Osteoblast (primary cell): ENCODE measurements around the gene GRIN2A. TPM values are rescaled to one million over a fixed set of nuclear protein-coding genes. Genes with fewer than 3 reads are reported as not detected.

Experiments
- DNase-seq: peaks from one replicate; pipeline ENCODE4 v3.0.0; 2011; ENCODE audit warnings: low spot score, mixed read lengths; ENCODE audit not compliant: insufficient read length; ENCODE audit errors: missing footprints
- H2AFZ ChIP-seq: 2 replicates; pipeline ENCODE4 v1.6.0; 2011; ENCODE audit warnings: mild to moderate bottlenecking, low read length
- H3K27ac ChIP-seq: 2 replicates; pipeline ENCODE4 v1.5.1; 2011; ENCODE audit warnings: mild to moderate bottlenecking, low read depth, low read length, moderate library complexity
- H3K27me3 ChIP-seq: 2 replicates; pipeline ENCODE4 v1.6.0; 2012; ENCODE audit warnings: mild to moderate bottlenecking, control low read depth, inconsistent platforms, low read length, moderate library complexity; ENCODE audit not compliant: insufficient read depth
- H3K36me3 ChIP-seq: 2 replicates; pipeline ENCODE4 v1.5.1; 2011; ENCODE audit warnings: mild to moderate bottlenecking, low read length, control low read depth, moderate library complexity; ENCODE audit not compliant: insufficient read depth
- H3K4me1 ChIP-seq: 2 replicates; pipeline ENCODE4 v1.5.1; 2011; ENCODE audit warnings: mild to moderate bottlenecking, low read length, control low read depth, moderate library complexity; ENCODE audit not compliant: insufficient read depth
- H3K4me2 ChIP-seq: 2 replicates; pipeline ENCODE4 v1.6.0; 2011; ENCODE audit warnings: mild to moderate bottlenecking, low read length; ENCODE audit not compliant: insufficient read depth
- H3K4me3 ChIP-seq: fragments of 200-600 bp; sonication (generic); 3 replicates; pipeline ENCODE4 v1.5.1; 2012; ENCODE audit warnings: mild to moderate bottlenecking, low read length, inconsistent platforms; ENCODE audit not compliant: insufficient read depth
- H3K79me2 ChIP-seq: 2 replicates; pipeline ENCODE4 v1.6.0; 2012; ENCODE audit warnings: mild to moderate bottlenecking, low read length, control low read depth, inconsistent platforms; ENCODE audit not compliant: insufficient read depth
- H3K9me3 ChIP-seq: 2 replicates; pipeline ENCODE4 v1.5.1; 2011; ENCODE audit warnings: low read depth, low read length, control low read depth
- H4K20me1 ChIP-seq: 2 replicates; pipeline ENCODE4 v1.6.0; 2012; ENCODE audit warnings: mild to moderate bottlenecking, low read length, control low read depth; ENCODE audit not compliant: insufficient read depth
- total RNA-seq: library from RNA; depleted of rRNA; stranded (reverse); fragments of >200 nt; gene quantifications from 2 replicates; pipeline ENCODE4 v1.2.3, GENCODE V29; 2012
- TF ChIP-seq, protein P1 (sequence below): IDR thresholded peaks from 2 replicates; pipeline ENCODE4 v1.5.1; 2011; ENCODE audit warnings: mild to moderate bottlenecking, low read depth, low read length, moderate library complexity; ENCODE audit errors: extremely low read depth

Gene GRIN2A
- total RNA-seq, 1 donor: 0.72 TPM

DNA sequence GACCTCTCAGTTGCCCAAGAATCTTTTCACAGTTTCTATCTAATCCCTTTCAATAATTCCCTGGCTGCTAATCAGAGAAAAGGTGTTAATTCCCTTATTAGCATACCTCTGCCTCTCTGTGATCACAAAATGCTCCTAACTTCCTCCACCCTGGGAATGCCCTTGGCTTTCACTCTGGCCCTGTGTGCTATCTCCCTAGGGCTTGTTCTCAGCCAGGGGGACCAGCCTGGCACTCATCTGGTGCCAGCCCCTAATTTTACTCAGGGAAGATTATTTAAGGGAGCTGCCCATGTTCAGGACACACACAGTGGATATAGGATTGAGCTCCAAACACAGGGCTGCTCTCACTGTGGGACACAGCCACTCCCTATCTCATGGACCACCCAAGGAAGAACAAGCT is 225.2 kb downstream of the GRIN2A start:
- Histone ChIP-seq H3K4me3 (no peak overlapping the region), H3K9me3 (no peaks in the 10 kb centered on the region), H3K4me1 (no peaks in the 10 kb centered on the region), H3K4me2 (no peak overlapping the region), H2AFZ (no peak overlapping the region), H3K36me3 (no peaks in the 10 kb centered on the region), H3K79me2 (no peaks in the 10 kb centered on the region), H3K27ac (no peak overlapping the region), H4K20me1 (no peaks in the 10 kb centered on the region), H3K27me3 (no peaks in the 10 kb centered on the region)
- TF ChIP-seq, protein P1, sequence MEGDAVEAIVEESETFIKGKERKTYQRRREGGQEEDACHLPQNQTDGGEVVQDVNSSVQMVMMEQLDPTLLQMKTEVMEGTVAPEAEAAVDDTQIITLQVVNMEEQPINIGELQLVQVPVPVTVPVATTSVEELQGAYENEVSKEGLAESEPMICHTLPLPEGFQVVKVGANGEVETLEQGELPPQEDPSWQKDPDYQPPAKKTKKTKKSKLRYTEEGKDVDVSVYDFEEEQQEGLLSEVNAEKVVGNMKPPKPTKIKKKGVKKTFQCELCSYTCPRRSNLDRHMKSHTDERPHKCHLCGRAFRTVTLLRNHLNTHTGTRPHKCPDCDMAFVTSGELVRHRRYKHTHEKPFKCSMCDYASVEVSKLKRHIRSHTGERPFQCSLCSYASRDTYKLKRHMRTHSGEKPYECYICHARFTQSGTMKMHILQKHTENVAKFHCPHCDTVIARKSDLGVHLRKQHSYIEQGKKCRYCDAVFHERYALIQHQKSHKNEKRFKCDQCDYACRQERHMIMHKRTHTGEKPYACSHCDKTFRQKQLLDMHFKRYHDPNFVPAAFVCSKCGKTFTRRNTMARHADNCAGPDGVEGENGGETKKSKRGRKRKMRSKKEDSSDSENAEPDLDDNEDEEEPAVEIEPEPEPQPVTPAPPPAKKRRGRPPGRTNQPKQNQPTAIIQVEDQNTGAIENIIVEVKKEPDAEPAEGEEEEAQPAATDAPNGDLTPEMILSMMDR: no peak
- no peak for DNase-seq

DNA sequence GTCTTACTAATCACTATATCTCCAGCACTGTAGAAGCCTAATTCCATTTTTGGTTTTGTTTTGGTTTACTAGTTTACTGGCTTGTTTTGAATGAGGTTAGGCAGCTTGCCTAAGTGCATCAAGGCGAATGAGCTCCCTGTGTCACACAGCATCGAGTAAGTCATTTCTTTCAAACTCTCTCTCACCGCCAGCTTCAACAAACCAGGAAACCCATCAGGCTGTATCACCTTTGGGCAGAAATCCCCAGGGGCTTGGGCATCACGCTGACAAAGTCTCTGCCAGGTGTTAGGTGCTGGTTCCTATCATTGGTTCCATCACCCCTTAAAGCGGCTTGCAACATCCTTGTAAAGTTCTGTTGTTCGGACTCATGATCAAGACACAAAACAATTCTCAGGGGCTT is 226.6 kb downstream of the GRIN2A start:
- Histone ChIP-seq H3K4me2 (no peak overlapping the region), H3K4me1 (no peaks in the 10 kb centered on the region), H2AFZ (no peak overlapping the region), H3K4me3 (no peak overlapping the region), H4K20me1 (no peaks in the 10 kb centered on the region), H3K9me3 (no peaks in the 10 kb centered on the region), H3K36me3 (no peaks in the 10 kb centered on the region), H3K27ac (no peak overlapping the region), H3K79me2 (no peaks in the 10 kb centered on the region), H3K27me3 (no peaks in the 10 kb centered on the region)
- TF ChIP-seq, protein P1: no peak
- no peak for DNase-seq

DNA sequence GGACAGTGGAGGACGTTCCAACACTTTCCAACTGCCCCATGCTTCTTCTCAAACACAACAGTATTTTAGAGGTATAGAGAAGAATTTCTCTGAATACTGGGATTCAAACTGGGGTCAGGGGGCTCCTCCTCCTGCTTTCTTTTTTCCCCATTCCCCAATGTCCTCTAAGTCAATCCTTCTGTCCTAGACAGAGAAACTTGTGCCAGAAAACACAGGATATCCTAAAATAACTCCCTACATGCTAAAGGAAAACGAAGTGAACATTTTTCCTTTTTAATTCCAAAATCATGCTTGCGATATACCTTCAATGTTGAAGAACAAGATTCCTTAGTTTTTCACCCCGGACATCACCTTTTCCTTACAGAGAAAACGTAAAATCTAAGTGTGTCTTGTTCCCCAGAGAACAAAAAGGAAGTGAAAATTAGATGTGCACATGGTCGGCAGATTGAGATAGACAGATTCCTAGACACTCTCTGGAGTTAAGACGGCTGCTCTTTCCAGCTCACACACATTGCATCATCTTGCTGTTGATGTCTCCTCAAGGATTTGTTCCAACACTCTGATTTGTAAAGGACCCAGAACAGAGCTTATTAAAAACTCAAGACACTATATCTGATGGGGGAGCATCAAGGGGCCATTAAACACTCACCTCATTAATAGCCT is 228.2 kb downstream of the GRIN2A start:
- Histone ChIP-seq H3K4me3 (no peak overlapping the region), H4K20me1 (no peaks in the 10 kb centered on the region), H3K27ac (no peak overlapping the region), H3K36me3 (no peaks in the 10 kb centered on the region), H3K79me2 (no peaks in the 10 kb centered on the region), H3K27me3 (no peaks in the 10 kb centered on the region), H2AFZ (no peak overlapping the region), H3K4me1 (no peaks in the 10 kb centered on the region), H3K9me3 (no peaks in the 10 kb centered on the region), H3K4me2 (no peak overlapping the region)
- TF ChIP-seq, protein P1: no peak
- DNase-seq: no peak

DNA sequence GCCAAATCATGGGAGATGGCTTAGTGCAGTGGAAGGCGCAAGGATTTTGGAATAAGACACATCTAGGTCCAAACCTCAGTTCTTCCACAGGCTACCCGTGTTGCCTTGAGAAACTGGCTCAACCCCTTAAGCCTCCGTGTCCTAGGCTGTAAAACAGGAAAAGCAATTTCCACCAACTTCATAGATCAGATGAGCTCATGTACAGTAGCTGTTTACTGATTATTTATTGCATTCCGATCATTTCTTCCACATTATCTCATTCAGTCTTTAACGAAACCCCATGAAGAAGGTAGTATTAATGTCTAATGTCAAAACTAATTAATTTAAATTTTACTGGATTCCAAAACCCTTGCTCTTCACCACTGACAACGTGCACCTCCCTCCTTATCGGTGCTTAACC is 231.6 kb downstream of the GRIN2A start:
- TF ChIP-seq, protein P1: no peak
- Histone ChIP-seq H3K36me3 (no peaks in the 10 kb centered on the region), H3K4me1 (no peaks in the 10 kb centered on the region), H3K9me3 (no peaks in the 10 kb centered on the region), H3K4me2 (no peak overlapping the region), H3K79me2 (no peaks in the 10 kb centered on the region), H2AFZ (no peak overlapping the region), H3K4me3 (no peak overlapping the region), H3K27ac (no peak overlapping the region), H3K27me3 (no peaks in the 10 kb centered on the region), H4K20me1 (no peaks in the 10 kb centered on the region)
- no peak for DNase-seq
